Activated naive CD8-positive, alpha-beta T cell treated with anti-CD3 and anti-CD28 coated beads, Interleukin-2, amount 10 ng/mL, durations not matched to agents 7 days and 5 days (primary cell): ENCODE measurements around the gene CHMP1A. TPM values are rescaled to one million over a fixed set of nuclear protein-coding genes. Genes with fewer than 3 reads are reported as not detected.
"Not testable (repeated sequence)": the region's sequence is repeated elsewhere in the genome, so short reads cannot be mapped to it uniquely, and the experiment has no call there.

Experiments
- ATAC-seq: fragments of 150-1000 bp; cut with Tn5 transposase; one replicate; pipeline ENCODE4 v1.10.0; 2021; ENCODE audit warnings: low read depth, moderate library complexity
- POLR2A ChIA-PET: fragments of 350-600 bp; sonication (Branson Sonifier 250); formaldehyde crosslinking; loops from one replicate; lab custom pipeline; 2021; ENCODE audit warnings: antibody characterized with exemption; lab: Charles Lee
- DNase-seq: peaks from one replicate; pipeline ENCODE4 v3.0.0; 2021
- H3K27ac Mint-ChIP-seq: one replicate; pipeline ENCODE4 v1.8.0; 2022; ENCODE audit warnings: mild to moderate bottlenecking, mixed read lengths
- H3K27me3 Mint-ChIP-seq: one replicate; pipeline ENCODE4 v1.8.0; 2022; ENCODE audit warnings: mild to moderate bottlenecking, moderate library complexity, mixed read lengths
- H3K36me3 Mint-ChIP-seq: one replicate; pipeline ENCODE4 v1.8.0; 2021; ENCODE audit warnings: mild to moderate bottlenecking, mixed read lengths
- H3K4me1 Mint-ChIP-seq: one replicate; pipeline ENCODE4 v1.8.0; 2021; ENCODE audit warnings: mixed read lengths
- H3K4me3 Mint-ChIP-seq: one replicate; pipeline ENCODE4 v1.8.0; 2022; ENCODE audit warnings: mild to moderate bottlenecking, moderate library complexity, mixed read lengths
- H3K9me3 Mint-ChIP-seq: one replicate; pipeline ENCODE4 v1.8.0; 2021; ENCODE audit warnings: mixed read lengths
- total RNA-seq, 2 experiments: library from RNA; stranded (reverse); gene quantifications; one replicate each; pipeline ENCODE4 v1.2.3, GENCODE V29; 2021

Gene CHMP1A
- total RNA-seq, result 10 to 100 TPM; 88.1 to 96.3 TPM

DNA sequence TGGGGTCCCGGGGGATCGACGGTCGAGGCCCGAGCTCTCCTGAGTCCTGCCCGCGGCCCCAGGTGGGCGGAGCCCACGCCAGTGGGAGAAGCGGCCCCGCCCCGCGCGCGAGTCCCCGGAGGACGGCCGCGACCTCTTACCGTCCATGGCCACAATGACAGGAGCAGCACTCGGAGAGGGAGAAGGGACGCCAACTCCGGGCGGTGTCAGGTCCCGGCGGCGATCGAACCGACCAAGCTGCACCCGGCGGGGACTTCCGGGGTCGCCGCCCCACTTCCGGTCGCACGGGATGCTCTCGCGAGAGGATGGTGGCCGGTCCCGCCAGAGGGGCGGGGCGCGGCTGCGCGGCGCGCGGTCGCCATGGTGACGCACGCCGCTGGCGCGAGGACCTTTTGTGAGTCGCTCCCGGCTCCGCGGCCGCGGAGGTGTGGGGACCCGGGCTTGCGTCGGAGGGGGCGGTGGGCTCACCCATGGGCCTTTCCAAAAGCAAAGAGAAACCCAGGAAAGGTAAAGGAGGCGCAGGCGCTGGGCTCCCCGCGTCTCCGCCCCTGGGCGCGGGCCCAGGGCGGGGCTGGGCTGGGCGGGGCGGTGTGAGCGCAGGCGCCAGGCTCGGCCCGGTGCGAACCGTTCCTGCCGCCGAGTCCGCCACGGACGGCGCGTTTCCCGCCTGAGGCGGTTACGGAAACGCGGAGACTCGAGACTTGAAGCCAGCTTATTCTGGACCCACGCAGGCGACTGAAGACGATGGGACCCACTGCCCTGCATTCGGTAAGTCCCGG is at the start of gene CHMP1A, which contains the start of gene SPATA33:
Gene CHMP1A, minus strand, starts transcription at position 267 of the 779 bp plus-strand sequence. Its CDS starts 120 bp downstream, at position 147.
Gene SPATA33, plus strand, starts transcription at position 395 of the 779 bp plus-strand sequence. Its CDS starts 76 bp downstream, at position 471.
- peak within 1 kb of the TSS; percentile 80 for H3K27ac Mint-ChIP-seq
- peak within 1 kb of the TSS; percentile 87 for H3K4me3 Mint-ChIP-seq
- peak; percentile 88 for ATAC-seq

GRCh38 chr16:89706518-89707260 is 49.2 kb upstream of the CHMP1A start:
- DNase-seq, result no peak
- POLR2A ChIA-PET, result interaction anchor here (0.7 to 1.7 kb wide), 11 partner anchors 10 to 167 kb away, joined by 3 to 13 read pairs (median 4); partner anchors contain the start of gene TCF25
- ATAC-seq, result no peak
- no peaks in the 10 kb centered on the region for H3K36me3 Mint-ChIP-seq
- no peaks in the 10 kb centered on the region for H3K27me3 Mint-ChIP-seq
- H3K4me3 Mint-ChIP-seq, result no peak overlapping the region
- H3K27ac Mint-ChIP-seq, result no peak overlapping the region
- H3K4me1 Mint-ChIP-seq, result peaks cover 9% of the 10 kb centered on the region
- H3K9me3 Mint-ChIP-seq, result no peaks in the 10 kb centered on the region

More for the DNA sequence above, at the start of gene CHMP1A, which contains the start of gene SPATA33:
- H3K4me1 Mint-ChIP-seq, result peaks cover 31% of the 10 kb centered on the region
- H3K9me3 Mint-ChIP-seq, result no peaks in the 10 kb centered on the region
- peak; percentile 98 for DNase-seq
- H3K36me3 Mint-ChIP-seq, result peaks cover 25% of the 10 kb centered on the region
- no peaks in the 10 kb centered on the region for H3K27me3 Mint-ChIP-seq
- POLR2A ChIA-PET, result interaction anchor here (0.7 to 2.2 kb wide), 3 partner anchors 41 to 96 kb away, joined by 3 to 6 read pairs (median 4); no protein-coding TSS in a partner anchor

DNA sequence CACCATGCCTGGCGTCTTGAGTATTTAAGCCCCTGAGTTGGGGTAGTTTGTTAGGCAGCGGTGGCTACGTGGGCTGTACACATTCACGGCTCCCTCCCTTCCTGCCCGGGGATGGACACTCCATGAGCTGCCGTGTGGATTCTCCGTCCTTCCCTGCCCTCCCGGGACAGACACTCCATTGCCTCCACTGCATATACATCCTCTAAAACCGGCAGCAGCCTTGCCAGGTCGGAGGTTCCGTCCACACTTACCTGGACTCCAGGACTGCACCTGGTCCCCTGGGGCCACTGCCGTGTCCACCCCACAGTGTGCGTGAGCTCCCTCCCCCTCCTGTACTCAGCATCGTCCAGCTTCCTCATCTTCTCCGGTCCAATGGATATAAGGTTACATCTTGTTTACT is 47.5 kb upstream of the CHMP1A start:
- Mint-ChIP-seq H3K9me3 (no peaks in the 10 kb centered on the region), H3K27me3 (no peaks in the 10 kb centered on the region), H3K4me1 (peaks cover 9% of the 10 kb centered on the region), H3K36me3 (no peaks in the 10 kb centered on the region), H3K27ac (no peak overlapping the region), H3K4me3 (no peak overlapping the region)
- DNase-seq (no peak), ATAC-seq (no peak)
- POLR2A ChIA-PET, result interaction anchor here (1.3 to 1.4 kb wide), 3 partner anchors 19 to 87 kb away, joined by 3 to 8 read pairs (median 3); no protein-coding TSS in a partner anchor

GRCh38 chr16:89704281-89704680 is 46.8 kb upstream of the CHMP1A start:
- no peaks in the 10 kb centered on the region for H3K27me3 Mint-ChIP-seq
- DNase-seq (no peak), ATAC-seq (no peak)
- no peaks in the 10 kb centered on the region for H3K9me3 Mint-ChIP-seq
- H3K4me1 Mint-ChIP-seq, result peaks cover 9% of the 10 kb centered on the region
- H3K36me3 Mint-ChIP-seq, result no peaks in the 10 kb centered on the region
- POLR2A ChIA-PET, result interaction anchor here (1.4 kb wide), 1 partner anchor 88 kb away, joined by 3 read pairs; no protein-coding TSS in a partner anchor
- no peak overlapping the region for H3K27ac Mint-ChIP-seq
- H3K4me3 Mint-ChIP-seq, result no peak overlapping the region

- Mint-ChIP-seq H3K9me3 (no peaks in the 10 kb centered on the region), H3K4me3 (peak within 1 kb of the TSS; percentile 85), H3K4me1 (peaks cover 12% of the 10 kb centered on the region), H3K27ac (peak within 1 kb of the TSS; percentile 74), H3K27me3 (no peaks in the 10 kb centered on the region), H3K36me3 (no peaks in the 10 kb centered on the region)
- POLR2A ChIA-PET, result interaction anchor here (0.5 to 5.1 kb wide), 13 partner anchors 10 to 1734 kb away, joined by 3 to 28 read pairs (median 4); partner anchors contain the start of genes CDK10, TCF25 and VPS9D1
- ATAC-seq, result peak; percentile 74
- DNase-seq, result peak; percentile 99
These were observed 44.2 kb upstream of the CHMP1A start, which contains the start of gene SPATA2L for GRCh38 chr16:89701425-89702406. SPATA2L (minus strand) TSS chr16:89701705; CDS start chr16:89701232, 473 bp downstream.

GRCh38 chr16:89700649-89701424 is 43.3 kb upstream of the CHMP1A start:
- Mint-ChIP-seq H3K4me3 (peak overlapping the region; percentile 85), H3K4me1 (peaks cover 13% of the 10 kb centered on the region), H3K9me3 (no peaks in the 10 kb centered on the region), H3K27ac (peak overlapping the region; percentile 74), H3K36me3 (no peaks in the 10 kb centered on the region), H3K27me3 (no peaks in the 10 kb centered on the region)
- DNase-seq, result peak; percentile 78
- POLR2A ChIA-PET, result interaction anchor here (0.5 to 5.1 kb wide), 14 partner anchors 10 to 216 kb away, joined by 3 to 28 read pairs (median 6); partner anchors contain the start of genes CDK10, TCF25, VPS9D1 and ZNF276
- ATAC-seq, result peak; percentile 40

- Mint-ChIP-seq H3K27me3 (no peaks in the 10 kb centered on the region), H3K36me3 (no peaks in the 10 kb centered on the region), H3K4me1 (peaks cover 14% of the 10 kb centered on the region), H3K4me3 (peak overlapping the region; percentile 85), H3K27ac (peak overlapping the region; percentile 48), H3K9me3 (no peaks in the 10 kb centered on the region)
- POLR2A ChIA-PET, result interaction anchor here (0.8 to 5.1 kb wide), 12 partner anchors 10 to 215 kb away, joined by 3 to 28 read pairs (median 7); partner anchors contain the start of genes CDK10, TCF25, VPS9D1 and ZNF276
- peak; percentile 95 for DNase-seq
- peak; percentile 15 for ATAC-seq
These were observed 42.7 kb upstream of the CHMP1A start for GRCh38 chr16:89700100-89700648.

DNA sequence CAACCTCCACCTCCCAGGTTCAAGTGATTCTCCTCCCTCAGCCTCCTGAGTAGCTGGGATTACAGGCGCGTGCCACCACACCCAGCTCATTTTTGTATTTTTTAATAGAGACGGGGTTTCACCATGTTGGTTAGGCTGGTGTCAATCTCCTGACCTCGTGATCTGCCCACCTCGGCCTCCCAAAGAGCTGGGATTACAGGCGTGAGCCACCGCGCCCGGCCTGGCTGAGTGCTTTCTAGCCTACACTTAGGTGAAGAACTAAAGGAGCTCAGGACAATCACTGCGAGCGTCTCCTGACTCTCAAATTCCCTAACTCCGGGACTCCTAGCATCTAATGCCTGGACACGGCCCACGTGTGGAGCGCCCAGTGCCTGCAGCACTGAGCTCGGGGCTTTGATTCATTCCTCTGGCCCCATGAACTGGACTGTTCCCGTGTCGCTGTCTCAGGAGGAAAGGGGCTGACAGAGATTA is 42.2 kb upstream of the CHMP1A start:
- peaks cover 14% of the 10 kb centered on the region for H3K4me1 Mint-ChIP-seq
- not testable (repeated sequence) for H3K27ac Mint-ChIP-seq, H3K9me3 Mint-ChIP-seq, DNase-seq, H3K36me3 Mint-ChIP-seq, ATAC-seq, H3K27me3 Mint-ChIP-seq
- POLR2A ChIA-PET, result interaction anchor here (0.8 to 5.1 kb wide), 10 partner anchors 11 to 215 kb away, joined by 3 to 28 read pairs (median 7); partner anchors contain the start of genes CDK10, VPS9D1 and ZNF276
- H3K4me3 Mint-ChIP-seq, result peak overlapping the region; percentile 85

DNA sequence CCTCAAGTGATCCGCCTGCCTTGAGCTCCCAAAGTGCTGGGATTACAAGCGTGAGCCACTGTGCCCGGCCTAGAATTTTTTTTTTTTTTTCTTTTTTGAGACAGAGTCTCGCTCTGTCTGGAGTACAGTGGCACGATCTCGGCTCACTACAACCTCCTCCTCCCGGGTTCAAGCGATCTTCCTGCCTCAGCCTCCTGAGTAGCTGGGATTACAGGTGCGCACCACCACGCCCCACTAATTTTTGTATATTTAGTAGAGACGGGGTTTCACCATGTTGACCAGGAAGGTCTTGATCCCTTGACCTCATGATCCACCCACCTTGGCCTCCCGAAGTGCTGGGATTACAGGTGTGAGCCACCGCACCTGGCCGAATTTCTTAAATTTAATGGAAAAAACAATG is 41.2 kb upstream of the CHMP1A start:
- not testable (repeated sequence) for H3K27me3 Mint-ChIP-seq, ATAC-seq, DNase-seq, H3K36me3 Mint-ChIP-seq, H3K27ac Mint-ChIP-seq, H3K9me3 Mint-ChIP-seq, H3K4me3 Mint-ChIP-seq
- POLR2A ChIA-PET, result interaction anchor here (0.7 to 5.1 kb wide), 5 partner anchors 12 to 165 kb away, joined by 3 to 28 read pairs (median 7); partner anchors contain the start of genes CDK10, CHMP1A and SPATA33
- H3K4me1 Mint-ChIP-seq, result peaks cover 14% of the 10 kb centered on the region

- Mint-ChIP-seq H3K4me1 (peaks cover 14% of the 10 kb centered on the region), H3K27ac (no peak overlapping the region), H3K9me3 (no peaks in the 10 kb centered on the region), H3K27me3 (no peaks in the 10 kb centered on the region), H3K4me3 (no peak overlapping the region), H3K36me3 (peaks cover 6% of the 10 kb centered on the region)
- ATAC-seq (no peak), DNase-seq (no peak)
- POLR2A ChIA-PET, result interaction anchor here (0.7 to 3.8 kb wide), 4 partner anchors 11 to 176 kb away, joined by 3 to 18 read pairs (median 6); partner anchors contain the start of genes CDK10, CHMP1A, SPATA33 and TCF25
These were observed 40.3 kb upstream of the CHMP1A start for GRCh38 chr16:89697616-89698331.
